Transverse colon (tissue), 4 donors: ENCODE data around the gene C2orf68. TPM values are rescaled to one million over a fixed set of nuclear protein-coding genes. Genes with fewer than 3 reads are reported as not detected.

ENCODE experiments used
- small RNA-seq, 4 donors: library from RNA; depleted of rRNA; stranded (forward); fragments of <200 nt; gene quantifications; one replicate each; pipeline ENCODE3, GENCODE V24; 2016
- total RNA-seq, 4 donors: library from RNA; depleted of rRNA; stranded (reverse); fragments of >200 nt; gene quantifications; one replicate each; pipeline ENCODE4 v1.1.0, GENCODE V29; 2016

C2orf68 gene
- total RNA-seq, 4 donors from 2014 or later, result 17.7 to 24.8 (median 18.6) TPM

Small RNA genes within 50 kb of the gene (small RNA-seq; reads per million reads assigned to genes)
- gene RN7SL126P, result 0 reads per million in 4 donors

Other genes with a start within 250 kb of the C2orf68 start
- 10 to 100 TPM; 18.3 to 92.1 (median 45.2) TPM for gene CAPG, start 201.7 kb downstream of the C2orf68 start, total RNA-seq
- gene SH2D6, start 193.4 kb downstream of the C2orf68 start, total RNA-seq, result 10 to 100 TPM in 2 of 4 donors, 1 to 10 TPM in 1, not detected in 1; 7.6 to 14.2 (median 11.4) TPM
- 100 to 1,000 TPM in 3 of 4 donors, 10 to 100 TPM in 1; 66.2 to 185 (median 142) TPM for gene MAT2A, start 72.9 kb downstream of the C2orf68 start, total RNA-seq
- 10 to 100 TPM in 3 of 4 donors, 1 to 10 TPM in 1; 7.9 to 31.3 (median 23.5) TPM for gene GGCX, start 50.6 kb downstream of the C2orf68 start, total RNA-seq
- 100 to 1,000 TPM in 3 of 4 donors, 10 to 100 TPM in 1; 10.5 to 186 (median 147) TPM for gene VAMP8, start 34.5 kb downstream of the C2orf68 start, total RNA-seq
- gene VAMP5, start 27.6 kb downstream of the C2orf68 start, total RNA-seq, result 10 to 100 TPM in 2 of 4 donors, 1 to 10 TPM in 1, not detected in 1; 9.4 to 26.9 (median 17.1) TPM
- gene RNF181, start 16.3 kb downstream of the C2orf68 start, total RNA-seq, result 100 to 1,000 TPM in 3 of 4 donors, 10 to 100 TPM in 1; 23.9 to 164 (median 141) TPM
- 10 to 100 TPM in 2 of 4 donors, 1 to 10 TPM in 2; 5.2 to 21.7 (median 12.8) TPM for gene TMEM150A, start 9.4 kb downstream of the C2orf68 start, total RNA-seq
- 100 to 1,000 TPM in 2 of 4 donors, 10 to 100 TPM in 2; 46.7 to 138 (median 102) TPM for gene USP39, start 4.1 kb upstream of the C2orf68 start, total RNA-seq
- gene SFTPB, start 56.1 kb upstream of the C2orf68 start, total RNA-seq, result not detected
- 10 to 100 TPM in 1 of 4 donors, 1 to 10 TPM in 1, not detected in 2; 5.2 to 11.7 TPM for gene GNLY, start 82.3 kb upstream of the C2orf68 start, total RNA-seq
- gene ATOH8, start 141.9 kb upstream of the C2orf68 start, total RNA-seq, result 10 to 100 TPM in 3 of 4 donors, 1 to 10 TPM in 1; 7.4 to 32.6 (median 14.4) TPM